ENCODE results near the gene GPX2.
A peak's percentile ranks its signal among the peaks of the same experiment; 100 is the strongest.

GPX2 gene

DNA sequence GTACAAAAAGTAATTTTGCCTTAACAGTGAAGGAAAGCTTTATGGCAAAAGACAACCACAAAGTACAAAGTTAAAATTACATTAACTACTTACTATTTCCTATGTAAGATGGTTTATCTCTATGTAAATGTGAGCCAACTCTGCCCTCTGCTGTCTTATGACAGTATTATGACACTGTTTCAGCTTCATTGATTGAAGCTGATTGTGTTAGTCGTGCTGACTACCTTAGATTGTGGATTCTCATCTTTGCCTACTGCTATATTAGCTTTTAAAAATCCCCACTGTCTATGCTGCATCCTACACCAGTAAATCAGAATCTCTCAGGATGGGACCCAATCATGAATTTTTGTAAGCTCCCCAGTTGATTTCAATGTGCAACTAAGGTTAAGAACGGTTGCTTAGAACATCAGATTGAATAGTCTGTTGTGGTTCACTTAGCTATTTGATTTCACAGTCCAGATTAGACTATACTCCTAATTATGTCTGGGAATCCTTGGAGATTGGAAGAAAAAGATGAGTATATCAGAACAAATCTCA is 50.6 kb downstream of the GPX2 start:
- no peak for TF ChIP-seq ZFX (IDR thresholded peaks at IDR 0.05; ENCODE audit: borderline replicate concordance)
- TF ChIP-seq, protein P1, sequence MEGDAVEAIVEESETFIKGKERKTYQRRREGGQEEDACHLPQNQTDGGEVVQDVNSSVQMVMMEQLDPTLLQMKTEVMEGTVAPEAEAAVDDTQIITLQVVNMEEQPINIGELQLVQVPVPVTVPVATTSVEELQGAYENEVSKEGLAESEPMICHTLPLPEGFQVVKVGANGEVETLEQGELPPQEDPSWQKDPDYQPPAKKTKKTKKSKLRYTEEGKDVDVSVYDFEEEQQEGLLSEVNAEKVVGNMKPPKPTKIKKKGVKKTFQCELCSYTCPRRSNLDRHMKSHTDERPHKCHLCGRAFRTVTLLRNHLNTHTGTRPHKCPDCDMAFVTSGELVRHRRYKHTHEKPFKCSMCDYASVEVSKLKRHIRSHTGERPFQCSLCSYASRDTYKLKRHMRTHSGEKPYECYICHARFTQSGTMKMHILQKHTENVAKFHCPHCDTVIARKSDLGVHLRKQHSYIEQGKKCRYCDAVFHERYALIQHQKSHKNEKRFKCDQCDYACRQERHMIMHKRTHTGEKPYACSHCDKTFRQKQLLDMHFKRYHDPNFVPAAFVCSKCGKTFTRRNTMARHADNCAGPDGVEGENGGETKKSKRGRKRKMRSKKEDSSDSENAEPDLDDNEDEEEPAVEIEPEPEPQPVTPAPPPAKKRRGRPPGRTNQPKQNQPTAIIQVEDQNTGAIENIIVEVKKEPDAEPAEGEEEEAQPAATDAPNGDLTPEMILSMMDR (IDR thresholded peaks at IDR 0.05) = peak; percentile 72
- no peak overlapping the region for H3K27ac ChIP-seq

DNA sequence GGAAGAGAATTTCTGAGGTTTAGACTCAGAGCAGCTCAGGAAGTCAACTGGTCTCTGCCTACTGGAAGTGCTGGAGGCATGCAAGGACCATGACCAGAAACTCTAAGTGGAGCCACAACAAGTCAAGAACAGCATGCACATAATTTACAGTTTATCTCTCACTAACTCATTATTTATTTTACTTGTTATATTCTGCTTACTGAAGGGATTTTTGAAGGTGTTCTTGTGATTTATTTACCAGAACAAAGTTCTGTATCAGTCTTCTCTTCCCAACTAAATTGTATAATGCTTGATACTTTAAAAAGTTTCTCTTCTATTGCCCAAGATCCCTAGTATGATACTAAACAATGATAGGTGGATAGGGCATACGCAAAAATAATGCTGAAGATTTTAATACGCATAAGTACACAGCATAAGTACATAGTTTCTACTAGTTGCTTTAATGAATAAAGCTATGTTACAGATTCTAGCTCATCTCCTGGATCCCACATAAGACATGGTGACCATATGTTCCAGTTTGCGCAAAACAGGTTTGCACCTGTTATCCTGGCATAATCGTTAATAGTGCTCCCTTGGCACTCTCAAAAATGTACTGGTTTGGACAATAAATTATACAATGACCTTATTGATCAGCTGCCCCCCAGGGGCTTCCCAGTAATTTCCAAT is 51.2 kb downstream of the GPX2 start:
- no peak overlapping the region for H3K27ac ChIP-seq
- no peak for TF ChIP-seq ZFX (IDR thresholded peaks at IDR 0.05; ENCODE audit: borderline replicate concordance)
- TF ChIP-seq, protein P1 (IDR thresholded peaks at IDR 0.05) = no peak

GRCh38 chr14:64889352-64889751 is 53.2 kb downstream of the GPX2 start:
- TF ChIP-seq, protein P1 (IDR thresholded peaks at IDR 0.05) = no peak
- no peak for TF ChIP-seq ZFX (IDR thresholded peaks at IDR 0.05; ENCODE audit: borderline replicate concordance)
- H3K27ac ChIP-seq = no peak overlapping the region

All from 22Rv1 (cell line).